ENCODE results near the gene TRIO.

DNA sequence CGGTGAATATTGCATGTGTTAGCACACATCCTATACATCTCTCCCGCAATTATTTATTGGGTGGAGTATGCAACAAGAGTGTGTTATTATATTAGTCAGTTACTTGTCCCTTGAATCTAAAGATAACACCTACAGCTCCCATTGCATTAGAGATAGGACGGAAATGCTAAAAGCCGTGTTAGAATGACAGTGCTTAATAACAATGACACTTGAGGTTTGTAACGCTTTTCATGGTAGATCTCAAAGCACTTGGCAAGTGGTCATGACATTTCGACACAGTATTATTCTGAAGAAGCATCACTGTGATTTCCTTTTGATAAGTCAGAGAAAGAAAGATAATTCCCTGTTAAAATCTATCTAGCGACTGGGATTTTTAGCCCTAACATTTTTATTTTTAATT is 33.4 kb upstream of the TRIO start:
- TF ChIP-seq, protein P1, sequence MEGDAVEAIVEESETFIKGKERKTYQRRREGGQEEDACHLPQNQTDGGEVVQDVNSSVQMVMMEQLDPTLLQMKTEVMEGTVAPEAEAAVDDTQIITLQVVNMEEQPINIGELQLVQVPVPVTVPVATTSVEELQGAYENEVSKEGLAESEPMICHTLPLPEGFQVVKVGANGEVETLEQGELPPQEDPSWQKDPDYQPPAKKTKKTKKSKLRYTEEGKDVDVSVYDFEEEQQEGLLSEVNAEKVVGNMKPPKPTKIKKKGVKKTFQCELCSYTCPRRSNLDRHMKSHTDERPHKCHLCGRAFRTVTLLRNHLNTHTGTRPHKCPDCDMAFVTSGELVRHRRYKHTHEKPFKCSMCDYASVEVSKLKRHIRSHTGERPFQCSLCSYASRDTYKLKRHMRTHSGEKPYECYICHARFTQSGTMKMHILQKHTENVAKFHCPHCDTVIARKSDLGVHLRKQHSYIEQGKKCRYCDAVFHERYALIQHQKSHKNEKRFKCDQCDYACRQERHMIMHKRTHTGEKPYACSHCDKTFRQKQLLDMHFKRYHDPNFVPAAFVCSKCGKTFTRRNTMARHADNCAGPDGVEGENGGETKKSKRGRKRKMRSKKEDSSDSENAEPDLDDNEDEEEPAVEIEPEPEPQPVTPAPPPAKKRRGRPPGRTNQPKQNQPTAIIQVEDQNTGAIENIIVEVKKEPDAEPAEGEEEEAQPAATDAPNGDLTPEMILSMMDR (conservative IDR thresholded peaks at IDR 0.05; ENCODE audit: low read depth, low read length) = no peak
- TF ChIP-seq EZH2 (IDR thresholded peaks at IDR 0.05; ENCODE audit: borderline replicate concordance, low read depth, low read length, poor library complexity, severe bottlenecking) = no peak

Measured in A673 (cell line).